T-cell (primary cell): Measurements from ENCODE around the gene HSPH1. TPM values are rescaled to one million over a fixed set of nuclear protein-coding genes. Genes with fewer than 3 reads are reported as not detected.

Experiments used
- ATAC-seq, 4 experiments: fragments of 200-7000 bp in 3 of 4; fragments of 150-1000 bp in 1 of 4; cut with Tn5 transposase; replicated peaks in 1 of 4; 1 replicate in 3 of 4; 2 replicates in 1 of 4; pipeline ENCODE4 v1.10.0; 2021; ENCODE audit warnings: moderate library complexity in 3 of 4, mild to moderate bottlenecking in 2 of 4, moderate number of reproducible peaks in 1 of 4
- CTCF ChIA-PET, 2 donors: fragments of 300-600 bp; sonication (Branson Sonifier 250); formaldehyde crosslinking; loops; one replicate each; lab custom pipeline; 2022; ENCODE audit warnings: antibody characterized with exemption in 2 of 2; lab: Charles Lee
- POLR2A ChIA-PET, 2 donors: fragments of 300-600 bp; sonication (Branson Sonifier 250); formaldehyde crosslinking; loops; one replicate each; lab custom pipeline; 2022; ENCODE audit warnings: antibody characterized with exemption in 2 of 2; lab: Charles Lee
- DNase-seq, 35 experiments: peaks; one replicate each; pipeline versions ENCODE4 v3.0.0 to v3.0.0-alpha.2; 2013 to 2023
- H3K27ac ChIP-seq: one replicate; pipeline ENCODE4 v1.5.1; 2013; ENCODE audit warnings: low read length
- H3K27me3 ChIP-seq, 2 experiments: replicated peaks in 1 of 2; 1 replicate in 1 of 2; 2 replicates in 1 of 2; pipeline versions ENCODE4 v1.6.1 to v1.7.0; 2013; ENCODE audit warnings: low read length in 1 of 2, mixed read lengths in 1 of 2; ENCODE audit not compliant: control insufficient read depth in 2 of 2, insufficient read depth in 2 of 2; ENCODE audit errors: extremely low read depth in 1 of 2
- H3K36me3 ChIP-seq, 2 donors: 1 replicate in 1 of 2; 2 replicates in 1 of 2; pipeline versions ENCODE4 v1.6.1 to v1.7.0; 2013; ENCODE audit warnings: low read length in 1 of 2; ENCODE audit not compliant: control insufficient read depth in 2 of 2, insufficient read depth in 1 of 2; ENCODE audit errors: extremely low read depth in 1 of 2
- H3K4me1 ChIP-seq, 2 experiments: 1 replicate in 1 of 2; 2 replicates in 1 of 2; pipeline versions ENCODE4 v1.6.1 to v1.7.0; 2013; ENCODE audit warnings: low read length in 2 of 2, mixed read lengths in 1 of 2; ENCODE audit not compliant: insufficient read depth in 2 of 2, control insufficient read depth in 1 of 2; ENCODE audit errors: extremely low read depth in 1 of 2
- H3K4me3 ChIP-seq, 2 donors: 1 replicate in 1 of 2; 2 replicates in 1 of 2; pipeline versions ENCODE4 v1.5.1 to v1.7.0; 2013; ENCODE audit warnings: mild to moderate bottlenecking in 2 of 2, low read length in 1 of 2, moderate library complexity in 1 of 2; ENCODE audit not compliant: control insufficient read depth in 1 of 2; ENCODE audit errors: extremely low read depth in 1 of 2
- H3K9me3 ChIP-seq: 2 replicates; pipeline ENCODE4 v1.7.0; 2013
- H3K27ac Mint-ChIP-seq, 2 donors: one replicate each; pipeline ENCODE4 v1.8.0; 2020 to 2021; ENCODE audit warnings: mild to moderate bottlenecking in 2 of 2, mixed read lengths in 2 of 2
- H3K27me3 Mint-ChIP-seq, 2 donors: one replicate each; pipeline ENCODE4 v1.8.0; 2021 to 2022; ENCODE audit warnings: mixed read lengths in 2 of 2
- H3K36me3 Mint-ChIP-seq: one replicate; pipeline ENCODE4 v1.8.0; 2021; ENCODE audit warnings: mixed read lengths
- H3K4me1 Mint-ChIP-seq, 3 donors: one replicate each; pipeline ENCODE4 v1.8.0; 2020 to 2022; ENCODE audit warnings: mixed read lengths in 3 of 3, mild to moderate bottlenecking in 1 of 3
- H3K4me3 Mint-ChIP-seq, 3 donors: one replicate each; pipeline ENCODE4 v1.8.0; 2020 to 2022; ENCODE audit warnings: mild to moderate bottlenecking in 3 of 3, mixed read lengths in 3 of 3, moderate library complexity in 3 of 3
- H3K9me3 Mint-ChIP-seq, 3 donors: one replicate each; pipeline ENCODE4 v1.8.0; 2020 to 2022; ENCODE audit warnings: mixed read lengths in 3 of 3
- WGBS: methylation state at CpG from one replicate; pipeline ENCODE4 v1.1.5; 2013; ENCODE audit warnings: missing lambda C conversion rate; ENCODE audit not compliant: insufficient coverage; 5-methylcytosine and 5-hydroxymethylcytosine counted together
- total RNA-seq, 35 experiments: library from RNA in 6 of 35; stranded (reverse) in 6 of 35; fragments of 120-200 nt in 1 of 35; gene quantifications; one replicate each; pipeline versions ENCODE4 v1.2.1 to v1.2.4 and lab custom pipeline; 2013 to 2026

Gene HSPH1
- total RNA-seq, 5 donors from 2014 or later (not counting 1 experiment from before 2014, with no cell fraction given), result 54.5 to 141 (median 72.8) TPM

GRCh38 chr13:31134039-31134711 lies 27.5 kb downstream of the HSPH1 start:
- Mint-ChIP-seq H3K4me1 (peaks cover 23 to 32% (median 24%) of the 10 kb centered on the region in 3 donors), H3K9me3 (no peaks in the 10 kb centered on the region)
- WGBS, result 27% methylated on average over 2 of the region's 3 CpGs

GRCh38 chr13:31133621-31134020 lies 28.1 kb downstream of the HSPH1 start:
- H3K27me3 ChIP-seq, result no peaks in the 10 kb centered on the region
- no peaks in the 10 kb centered on the region for H3K9me3 ChIP-seq
- ATAC-seq (no peak), DNase-seq (no peak)
- Mint-ChIP-seq H3K4me1 (peaks cover 23 to 28% (median 24%) of the 10 kb centered on the region in 3 donors), H3K4me3 (no peak overlapping the region), H3K36me3 (peaks cover 38% of the 10 kb centered on the region), H3K27me3 (peaks cover 4 to 8% of the 10 kb centered on the region in 2 donors), H3K9me3 (no peaks in the 10 kb centered on the region), H3K27ac (peak overlapping the region in 1 of 2 donors; percentile 11)
- WGBS, result no CpG with 5 or more reads among the region's 5 CpGs
- H3K4me3 ChIP-seq, result no peak overlapping the region
- POLR2A ChIA-PET, result no interaction called here
- H3K27ac ChIP-seq, result no peak overlapping the region
- peaks cover 4 to 22% of the 10 kb centered on the region in 2 donors for H3K36me3 ChIP-seq
- H3K4me1 ChIP-seq, result peaks cover 0 to 10% of the 10 kb centered on the region in 2 experiments
- CTCF ChIA-PET, result no interaction called here

More at GRCh38 chr13:31134039-31134711, 27.5 kb downstream of the HSPH1 start:
- POLR2A ChIA-PET, result no interaction called here
- Histone ChIP-seq H3K27ac (no peak overlapping the region), H3K27me3 (no peaks in the 10 kb centered on the region), H3K4me3 (no peak overlapping the region), H3K36me3 (peaks cover 4 to 27% of the 10 kb centered on the region in 2 donors), H3K4me1 (peaks cover 0 to 10% of the 10 kb centered on the region in 2 experiments), H3K9me3 (no peaks in the 10 kb centered on the region)
- CTCF ChIA-PET, result no interaction called here
- DNase-seq, result no peak
- peak in 2 of 4 experiments; percentile 17 to 41 for ATAC-seq
- Mint-ChIP-seq H3K4me3 (no peak overlapping the region), H3K27ac (peak overlapping the region in 1 of 2 donors; percentile 1), H3K27me3 (peaks cover 0 to 3% of the 10 kb centered on the region in 2 donors), H3K36me3 (peaks cover 43% of the 10 kb centered on the region)

- peaks cover 0 to 10% of the 10 kb centered on the region in 2 experiments for H3K4me1 ChIP-seq
- Mint-ChIP-seq H3K27ac (no peak overlapping the region), H3K27me3 (peaks cover 5 to 22% of the 10 kb centered on the region in 2 donors), H3K36me3 (peaks cover 19% of the 10 kb centered on the region), H3K4me1 (peaks cover 21 to 28% (median 24%) of the 10 kb centered on the region in 3 donors), H3K9me3 (no peaks in the 10 kb centered on the region), H3K4me3 (peak overlapping the region in 1 of 3 donors; percentile 6)
- ATAC-seq (peak in 2 of 4 experiments; percentile 32 to 43), DNase-seq (no peak)
- WGBS, result 25% methylated on average over 1 of the region's 6 CpGs
- ChIA-PET CTCF (interaction anchor here in 1 of 2 donors (0.5 kb wide), 1 partner anchor 48 kb away, joined by 3 read pairs; no protein-coding TSS in a partner anchor), POLR2A (no interaction called here)
- H3K27me3 ChIP-seq, result peaks cover 0 to 5% of the 10 kb centered on the region in 2 experiments
- H3K36me3 ChIP-seq, result peaks cover 4 to 6% of the 10 kb centered on the region in 2 donors
- H3K27ac ChIP-seq, result no peak overlapping the region
- H3K4me3 ChIP-seq, result no peak overlapping the region
- H3K9me3 ChIP-seq, result no peaks in the 10 kb centered on the region
Measured at GRCh38 chr13:31131470-31131961, 30.2 kb downstream of the HSPH1 start.

GRCh38 chr13:31129419-31129818 lies 32.3 kb downstream of the HSPH1 start:
- peaks cover 7% of the 10 kb centered on the region for H3K36me3 Mint-ChIP-seq
- H3K27ac Mint-ChIP-seq, result no peak overlapping the region
- peaks cover 0 to 10% of the 10 kb centered on the region in 2 experiments for H3K4me1 ChIP-seq
- no peak overlapping the region for H3K4me3 ChIP-seq
- POLR2A ChIA-PET, result no interaction called here
- ATAC-seq (no peak), DNase-seq (no peak)
- H3K4me3 Mint-ChIP-seq, result no peak overlapping the region
- H3K36me3 ChIP-seq, result peaks cover 0 to 4% of the 10 kb centered on the region in 2 donors
- no peak overlapping the region for H3K27ac ChIP-seq
- H3K4me1 Mint-ChIP-seq, result peaks cover 17 to 20% (median 17%) of the 10 kb centered on the region in 3 donors
- H3K27me3 Mint-ChIP-seq, result peaks cover 10 to 37% of the 10 kb centered on the region in 2 donors
- H3K9me3 ChIP-seq, result no peaks in the 10 kb centered on the region
- H3K9me3 Mint-ChIP-seq, result no peaks in the 10 kb centered on the region
- H3K27me3 ChIP-seq, result peaks cover 0 to 16% of the 10 kb centered on the region in 2 experiments
- CTCF ChIA-PET, result no interaction called here
- WGBS, result 65% methylated on average over 5 of the region's 8 CpGs

GRCh38 chr13:31124204-31124603 lies 37.5 kb downstream of the HSPH1 start:
- no peaks in the 10 kb centered on the region for H3K9me3 Mint-ChIP-seq
- H3K9me3 ChIP-seq, result no peaks in the 10 kb centered on the region
- no peaks in the 10 kb centered on the region for H3K4me1 ChIP-seq
- CTCF ChIA-PET, result interaction anchor here in 1 of 2 donors (0.5 kb wide), 1 partner anchor 59 kb away, joined by 4 read pairs; no protein-coding TSS in a partner anchor
- peaks cover 0 to 35% of the 10 kb centered on the region in 2 experiments for H3K27me3 ChIP-seq
- 69% methylated on average over 5 of the region's 7 CpGs for whole genome bisulfite sequencing
- H3K36me3 Mint-ChIP-seq, result no peaks in the 10 kb centered on the region
- no peak overlapping the region for H3K27ac Mint-ChIP-seq
- no peaks in the 10 kb centered on the region for H3K36me3 ChIP-seq
- peaks cover 19 to 59% of the 10 kb centered on the region in 2 donors for H3K27me3 Mint-ChIP-seq
- DNase-seq (no peak), ATAC-seq (no peak)
- no peak overlapping the region for H3K4me3 Mint-ChIP-seq
- H3K4me3 ChIP-seq, result no peak overlapping the region
- POLR2A ChIA-PET, result no interaction called here
- H3K4me1 Mint-ChIP-seq, result peaks cover 0 to 6% (median 0%) of the 10 kb centered on the region in 3 donors
- H3K27ac ChIP-seq, result no peak overlapping the region

GRCh38 chr13:31122544-31123260 lies 39.0 kb downstream of the HSPH1 start:
- no peak overlapping the region for H3K4me3 ChIP-seq
- Mint-ChIP-seq H3K4me3 (no peak overlapping the region), H3K4me1 (peaks cover 0 to 6% (median 0%) of the 10 kb centered on the region in 3 donors), H3K27me3 (peaks cover 20 to 57% of the 10 kb centered on the region in 2 donors), H3K9me3 (no peaks in the 10 kb centered on the region), H3K27ac (no peak overlapping the region), H3K36me3 (no peaks in the 10 kb centered on the region)
- CTCF ChIA-PET, result interaction anchor here in 1 of 2 donors (1.0 kb wide), 1 partner anchor 27 kb away, joined by 3 read pairs; no protein-coding TSS in a partner anchor
- no peaks in the 10 kb centered on the region for H3K36me3 ChIP-seq
- H3K27me3 ChIP-seq, result peaks cover 0 to 41% of the 10 kb centered on the region in 2 experiments
- no peaks in the 10 kb centered on the region for H3K4me1 ChIP-seq
- 72% methylated on average over 7 of the region's 12 CpGs for WGBS
- no peak overlapping the region for H3K27ac ChIP-seq
- no peak for ATAC-seq
- no peak for DNase-seq
- H3K9me3 ChIP-seq, result no peaks in the 10 kb centered on the region
- POLR2A ChIA-PET, result no interaction called here
